GM12801 (cell line): ENCODE data around the gene RNU6-7.

ENCODE experiments used
- TF ChIP-seq, protein P1 (sequence below): IDR thresholded peaks from one replicate; pipeline ENCODE4 v1.5.1; 2011; ENCODE audit warnings: control low read depth; ENCODE audit not compliant: insufficient read length; ENCODE audit errors: extremely low read depth

RNU6-7 gene

DNA sequence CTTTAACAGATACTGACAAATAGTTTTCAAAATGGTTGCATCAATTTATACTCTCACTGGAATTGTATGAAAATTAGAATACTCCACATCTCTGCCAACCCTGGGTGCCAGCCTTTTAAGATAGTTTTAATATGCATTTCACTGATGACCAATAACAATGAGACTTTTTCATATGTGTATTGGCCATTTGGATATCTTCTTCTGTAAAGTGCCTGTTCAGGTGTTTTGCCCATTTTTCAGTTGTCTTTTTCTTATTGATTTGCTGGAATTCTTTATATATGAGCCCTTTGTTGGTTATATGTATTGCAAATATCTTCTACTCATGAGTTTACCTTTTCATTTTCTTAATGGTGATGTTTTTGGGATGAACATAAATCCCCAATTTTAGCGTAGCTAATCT, 16.7 kb upstream of the RNU6-7 start:
- TF ChIP-seq, protein P1, sequence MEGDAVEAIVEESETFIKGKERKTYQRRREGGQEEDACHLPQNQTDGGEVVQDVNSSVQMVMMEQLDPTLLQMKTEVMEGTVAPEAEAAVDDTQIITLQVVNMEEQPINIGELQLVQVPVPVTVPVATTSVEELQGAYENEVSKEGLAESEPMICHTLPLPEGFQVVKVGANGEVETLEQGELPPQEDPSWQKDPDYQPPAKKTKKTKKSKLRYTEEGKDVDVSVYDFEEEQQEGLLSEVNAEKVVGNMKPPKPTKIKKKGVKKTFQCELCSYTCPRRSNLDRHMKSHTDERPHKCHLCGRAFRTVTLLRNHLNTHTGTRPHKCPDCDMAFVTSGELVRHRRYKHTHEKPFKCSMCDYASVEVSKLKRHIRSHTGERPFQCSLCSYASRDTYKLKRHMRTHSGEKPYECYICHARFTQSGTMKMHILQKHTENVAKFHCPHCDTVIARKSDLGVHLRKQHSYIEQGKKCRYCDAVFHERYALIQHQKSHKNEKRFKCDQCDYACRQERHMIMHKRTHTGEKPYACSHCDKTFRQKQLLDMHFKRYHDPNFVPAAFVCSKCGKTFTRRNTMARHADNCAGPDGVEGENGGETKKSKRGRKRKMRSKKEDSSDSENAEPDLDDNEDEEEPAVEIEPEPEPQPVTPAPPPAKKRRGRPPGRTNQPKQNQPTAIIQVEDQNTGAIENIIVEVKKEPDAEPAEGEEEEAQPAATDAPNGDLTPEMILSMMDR = no peak

DNA sequence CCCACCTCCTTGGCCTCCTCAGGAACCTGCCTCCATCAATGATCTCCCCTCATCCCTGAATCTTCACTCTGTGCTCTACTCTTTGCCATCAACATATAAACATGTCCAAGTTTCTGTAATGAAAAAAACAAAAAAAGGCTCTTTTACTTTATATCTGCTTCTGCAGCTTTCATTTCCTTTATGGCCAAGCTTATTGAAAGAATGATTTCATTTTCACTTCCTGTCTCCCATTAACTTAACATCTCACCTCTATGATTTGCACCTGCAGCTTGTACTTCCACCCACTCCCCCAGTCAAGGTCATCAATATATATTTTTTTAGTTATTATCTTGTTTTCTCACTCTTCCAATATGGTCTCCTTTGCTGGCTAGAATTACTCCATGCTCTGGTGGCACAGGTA, 15.6 kb upstream of the RNU6-7 start:
- TF ChIP-seq, protein P1 = no peak

DNA sequence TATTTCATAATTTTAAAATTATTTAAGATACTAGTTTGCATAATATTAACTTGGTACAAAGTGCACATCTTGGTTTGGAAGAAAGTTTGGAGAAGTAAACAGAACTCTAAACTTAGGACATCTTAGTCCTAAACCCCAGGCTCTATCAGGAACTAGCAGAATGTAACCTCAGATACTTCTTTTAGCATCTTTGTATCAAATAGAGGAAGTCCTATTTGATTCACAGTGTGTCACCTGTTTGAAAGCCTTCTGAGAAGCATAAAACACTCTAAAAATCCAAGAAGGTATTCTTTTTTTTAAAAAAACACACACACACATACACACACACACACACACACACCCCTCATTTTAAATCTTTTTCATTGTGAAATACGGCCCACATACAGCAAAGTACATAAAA, 12.0 kb upstream of the RNU6-7 start:
- TF ChIP-seq, protein P1 = no peak

DNA sequence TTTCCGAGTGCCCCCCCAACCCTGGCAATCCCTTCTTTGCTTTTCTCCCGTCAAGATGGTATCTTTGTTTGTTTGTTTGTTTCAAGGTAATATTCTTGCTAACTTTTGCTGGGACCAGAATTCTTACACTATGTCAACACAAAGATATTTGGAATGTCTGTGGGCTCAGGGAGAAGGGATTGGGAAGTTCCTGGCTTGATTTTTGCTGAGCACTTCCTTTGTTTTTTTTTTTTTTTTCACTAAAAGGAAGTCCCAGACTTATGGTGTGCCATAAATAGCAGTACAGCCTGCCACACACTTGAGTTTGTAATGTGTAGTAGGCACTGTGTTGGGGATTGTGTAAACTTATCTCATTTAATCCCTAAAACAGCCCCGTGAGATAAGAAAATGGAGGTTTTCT, 11.2 kb upstream of the RNU6-7 start:
- TF ChIP-seq, protein P1 = no peak

DNA sequence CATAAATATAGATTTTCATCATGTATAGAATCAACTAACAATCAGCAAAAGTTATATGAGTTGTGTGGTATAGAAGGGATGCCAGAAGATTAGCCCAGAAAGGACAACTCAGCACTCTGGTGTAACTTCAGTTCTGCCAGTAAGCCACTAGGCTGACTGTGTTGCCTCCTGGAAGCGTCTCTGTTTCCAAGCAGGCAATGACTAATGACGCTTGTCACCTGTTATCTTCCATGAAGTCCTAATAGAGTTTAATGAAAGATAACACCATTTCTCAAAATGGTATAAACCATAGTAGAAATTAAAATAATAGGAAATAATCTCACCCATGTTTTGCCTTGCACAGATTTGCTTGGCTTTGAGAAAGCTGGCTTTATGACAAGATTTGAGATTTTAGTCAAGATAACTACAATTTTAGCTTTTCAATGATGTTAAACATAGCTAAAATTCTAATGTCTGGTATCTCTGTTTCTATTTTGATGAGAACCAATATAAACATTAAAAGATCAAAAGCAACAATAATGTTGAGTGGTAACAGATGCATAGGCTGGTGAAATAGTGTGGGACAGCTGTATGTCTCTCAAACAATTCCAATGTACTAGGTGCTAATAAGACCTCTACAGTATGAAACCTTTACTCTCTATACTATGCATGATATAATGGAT, 9.0 kb upstream of the RNU6-7 start:
- TF ChIP-seq, protein P1 = no peak

DNA sequence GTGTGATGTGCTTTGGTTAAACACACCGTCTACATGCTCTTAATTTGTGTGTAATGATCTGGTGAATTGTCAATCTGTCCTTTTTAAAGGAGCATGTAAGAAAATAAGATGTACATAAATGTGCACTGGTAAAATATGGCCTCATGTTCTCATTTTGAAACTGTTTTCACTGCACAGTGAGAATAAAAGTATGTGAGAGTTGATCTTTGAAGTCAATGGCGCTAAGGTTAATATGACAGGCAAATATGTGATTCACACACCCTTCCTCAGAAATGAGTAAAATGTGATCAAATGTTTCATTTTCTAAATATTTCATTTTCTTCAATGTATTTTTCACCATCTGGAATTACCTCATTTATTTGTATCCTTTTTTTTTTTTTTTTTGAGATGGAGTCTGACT, 8.3 kb upstream of the RNU6-7 start:
- TF ChIP-seq, protein P1 = no peak

DNA sequence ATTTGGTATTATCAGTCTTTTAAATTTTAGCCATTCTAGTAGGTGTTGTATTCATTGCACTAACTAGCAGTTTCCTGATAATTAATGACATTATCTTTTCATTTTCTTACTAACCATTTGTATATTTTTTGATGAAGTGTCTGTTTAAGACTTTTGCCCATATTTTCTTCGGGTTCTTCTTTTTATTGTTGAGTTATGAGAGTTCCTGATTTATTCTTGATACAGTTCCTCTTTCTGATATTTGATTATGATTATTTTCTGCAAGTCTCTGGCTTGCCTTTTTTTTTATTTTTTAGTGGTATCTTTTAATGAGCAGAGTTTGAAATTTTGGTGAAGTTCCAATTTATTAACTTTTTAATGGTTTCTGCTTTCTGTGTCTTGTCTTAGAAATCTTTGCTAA, 6.2 kb upstream of the RNU6-7 start:
- TF ChIP-seq, protein P1 = no peak
